ENCODE results near the gene STXBP6.

- TF ChIP-seq, protein P1, sequence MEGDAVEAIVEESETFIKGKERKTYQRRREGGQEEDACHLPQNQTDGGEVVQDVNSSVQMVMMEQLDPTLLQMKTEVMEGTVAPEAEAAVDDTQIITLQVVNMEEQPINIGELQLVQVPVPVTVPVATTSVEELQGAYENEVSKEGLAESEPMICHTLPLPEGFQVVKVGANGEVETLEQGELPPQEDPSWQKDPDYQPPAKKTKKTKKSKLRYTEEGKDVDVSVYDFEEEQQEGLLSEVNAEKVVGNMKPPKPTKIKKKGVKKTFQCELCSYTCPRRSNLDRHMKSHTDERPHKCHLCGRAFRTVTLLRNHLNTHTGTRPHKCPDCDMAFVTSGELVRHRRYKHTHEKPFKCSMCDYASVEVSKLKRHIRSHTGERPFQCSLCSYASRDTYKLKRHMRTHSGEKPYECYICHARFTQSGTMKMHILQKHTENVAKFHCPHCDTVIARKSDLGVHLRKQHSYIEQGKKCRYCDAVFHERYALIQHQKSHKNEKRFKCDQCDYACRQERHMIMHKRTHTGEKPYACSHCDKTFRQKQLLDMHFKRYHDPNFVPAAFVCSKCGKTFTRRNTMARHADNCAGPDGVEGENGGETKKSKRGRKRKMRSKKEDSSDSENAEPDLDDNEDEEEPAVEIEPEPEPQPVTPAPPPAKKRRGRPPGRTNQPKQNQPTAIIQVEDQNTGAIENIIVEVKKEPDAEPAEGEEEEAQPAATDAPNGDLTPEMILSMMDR (IDR thresholded peaks at IDR 0.05; ENCODE audit: insufficient read depth, low read length, poor library complexity, severe bottlenecking), result no peak
- TF ChIP-seq EZH2phosphoT487 (conservative IDR thresholded peaks at IDR 0.05; ENCODE audit: low read length), result no peak
Observed at GRCh38 chr14:25067600-25067999, 17.7 kb upstream of the STXBP6 start.

Data from SU-DHL-6 (cell line).